Lower leg skin (tissue), 4 donors: ENCODE results near the gene HMGCL. TPM values are rescaled to one million over a fixed set of nuclear protein-coding genes. Genes with fewer than 3 reads are reported as not detected.
"Not testable (repeated sequence)": the region's sequence is repeated elsewhere in the genome, so short reads cannot be mapped to it uniquely, and the experiment has no call there.

ENCODE experiments used
- DNase-seq, 2 donors: peaks; one replicate each; pipeline ENCODE4 v3.0.0-alpha.2; 2019; ENCODE audit warnings: low spot score in 2 of 2
- H3K4me3 ChIP-seq: fragments of 200-600 bp; sonication (generic); 2 replicates; pipeline ENCODE4 v1.5.1; 2017; ENCODE audit warnings: mild to moderate bottlenecking, low read depth; ENCODE audit not compliant: poor library complexity, severe bottlenecking
- POLR2A ChIP-seq, 2 donors: fragments of 450-650 bp; IDR thresholded peaks; one replicate each; pipeline ENCODE4 v1.6.1; 2016 to 2017; ENCODE audit warnings: antibody characterized with exemption in 2 of 2, mild to moderate bottlenecking in 1 of 2, moderate library complexity in 1 of 2
- WGBS, 2 donors: methylation state at CpG; one replicate each; pipeline ENCODE4 v1.1.5; 2018; 5-methylcytosine and 5-hydroxymethylcytosine counted together
- intact Hi-C: fragments of 100-400 bp; cut with DNase I; formaldehyde crosslinking; loops from one replicate; pipeline ENCODE4 v1.15.0; 2023; ENCODE audit warnings: low total_unique reads
- total RNA-seq, 4 donors: library from RNA; depleted of rRNA; stranded (reverse); fragments of >200 nt; gene quantifications; one replicate each; pipeline ENCODE4 v1.1.0, GENCODE V29; 2016
- TF ChIP-seq, protein P1 (sequence below), 3 donors: fragments of 450-650 bp; IDR thresholded peaks; one replicate each; pipeline ENCODE4 v1.5.1; 2016; ENCODE audit warnings: antibody characterized with exemption in 3 of 3, mild to moderate bottlenecking in 3 of 3, moderate library complexity in 2 of 3

The HMGCL gene
- total RNA-seq, 4 donors from 2014 or later, result 30.9 to 44.9 (median 36.0) TPM

DNA sequence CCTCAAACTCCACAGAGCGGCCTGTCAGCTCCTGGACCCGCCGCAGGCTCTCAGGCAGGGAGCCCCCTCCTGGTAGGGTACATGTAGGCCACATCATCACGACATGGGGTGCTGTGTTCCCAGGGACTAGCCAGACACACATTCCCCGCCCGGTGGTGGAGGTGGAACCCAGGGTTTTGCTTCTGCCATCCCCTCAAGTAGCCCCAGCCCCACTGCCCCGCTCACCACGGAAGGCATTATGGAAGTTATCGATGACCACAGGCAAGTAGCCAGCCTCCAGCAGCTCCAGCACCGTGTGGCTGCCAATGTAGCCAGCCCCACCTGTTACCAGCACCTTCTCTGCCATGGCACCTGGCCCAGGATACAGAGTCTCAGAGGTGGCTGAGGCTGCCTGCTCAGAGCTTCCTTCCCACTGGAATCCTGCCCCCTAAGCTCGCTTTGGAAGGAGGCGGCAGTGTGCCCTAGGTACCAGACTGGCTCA lies 26.5 kb downstream of the HMGCL start:
- intact Hi-C loops, result no loop called here
- 80 to 83% methylated on average over 12 of the region's 12 CpGs for WGBS, 2 donors
- TF ChIP-seq, protein P1, sequence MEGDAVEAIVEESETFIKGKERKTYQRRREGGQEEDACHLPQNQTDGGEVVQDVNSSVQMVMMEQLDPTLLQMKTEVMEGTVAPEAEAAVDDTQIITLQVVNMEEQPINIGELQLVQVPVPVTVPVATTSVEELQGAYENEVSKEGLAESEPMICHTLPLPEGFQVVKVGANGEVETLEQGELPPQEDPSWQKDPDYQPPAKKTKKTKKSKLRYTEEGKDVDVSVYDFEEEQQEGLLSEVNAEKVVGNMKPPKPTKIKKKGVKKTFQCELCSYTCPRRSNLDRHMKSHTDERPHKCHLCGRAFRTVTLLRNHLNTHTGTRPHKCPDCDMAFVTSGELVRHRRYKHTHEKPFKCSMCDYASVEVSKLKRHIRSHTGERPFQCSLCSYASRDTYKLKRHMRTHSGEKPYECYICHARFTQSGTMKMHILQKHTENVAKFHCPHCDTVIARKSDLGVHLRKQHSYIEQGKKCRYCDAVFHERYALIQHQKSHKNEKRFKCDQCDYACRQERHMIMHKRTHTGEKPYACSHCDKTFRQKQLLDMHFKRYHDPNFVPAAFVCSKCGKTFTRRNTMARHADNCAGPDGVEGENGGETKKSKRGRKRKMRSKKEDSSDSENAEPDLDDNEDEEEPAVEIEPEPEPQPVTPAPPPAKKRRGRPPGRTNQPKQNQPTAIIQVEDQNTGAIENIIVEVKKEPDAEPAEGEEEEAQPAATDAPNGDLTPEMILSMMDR (IDR thresholded peaks at IDR 0.05), result no peak
- no peak for TF ChIP-seq POLR2A (IDR thresholded peaks at IDR 0.05)
- no peak overlapping the region for H3K4me3 ChIP-seq
- no peak for DNase-seq

DNA sequence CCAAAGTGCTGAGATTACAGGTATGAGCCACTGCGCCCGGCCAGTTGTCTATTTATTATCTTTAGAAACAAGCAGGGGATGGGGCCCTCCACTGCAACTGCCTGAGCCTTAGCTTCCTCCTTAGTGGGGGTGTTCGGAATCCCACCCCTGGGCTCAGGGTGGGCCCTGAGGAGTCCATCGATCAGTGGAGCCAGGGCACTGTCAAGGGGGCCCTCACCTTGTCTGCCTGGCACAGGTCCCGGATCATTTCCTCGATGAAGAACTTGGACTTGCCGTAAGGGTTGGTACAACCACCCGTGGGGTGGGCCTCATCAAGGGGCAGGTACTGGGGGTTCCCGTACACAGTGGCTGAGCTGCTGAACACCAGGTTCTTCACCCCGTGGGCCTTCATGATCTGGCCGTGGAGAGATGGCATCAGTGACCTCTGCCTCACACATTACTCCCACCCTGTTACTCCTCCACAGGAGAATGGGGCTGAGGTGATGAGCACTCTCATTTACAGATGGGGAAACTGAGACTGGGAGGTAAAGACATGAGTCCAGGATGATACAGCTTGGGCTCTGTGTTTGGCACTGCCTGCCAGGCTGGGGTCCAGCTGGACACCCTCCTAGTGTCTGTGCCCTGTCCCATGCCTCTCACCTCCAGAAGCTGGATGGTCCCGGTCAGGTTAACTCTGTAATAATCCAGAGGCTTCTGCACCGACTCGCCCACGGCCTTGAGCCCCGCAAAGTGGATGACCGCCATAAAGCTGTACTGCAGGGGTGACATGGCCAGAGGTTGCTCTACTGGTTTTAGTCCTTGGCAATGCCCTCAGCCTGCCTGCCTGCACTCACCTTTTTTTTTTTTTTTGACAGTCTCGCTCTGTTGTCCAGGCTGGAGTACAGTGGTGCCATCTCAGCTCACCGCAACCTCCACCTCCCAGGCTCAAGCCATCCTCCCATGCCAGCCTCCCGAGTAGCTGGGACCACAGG lies 27.5 kb downstream of the HMGCL start:
- H3K4me3 ChIP-seq, result no peak overlapping the region
- WGBS, 2 donors, result 78 to 85% methylated on average over 20 of the region's 20 CpGs

DNA sequence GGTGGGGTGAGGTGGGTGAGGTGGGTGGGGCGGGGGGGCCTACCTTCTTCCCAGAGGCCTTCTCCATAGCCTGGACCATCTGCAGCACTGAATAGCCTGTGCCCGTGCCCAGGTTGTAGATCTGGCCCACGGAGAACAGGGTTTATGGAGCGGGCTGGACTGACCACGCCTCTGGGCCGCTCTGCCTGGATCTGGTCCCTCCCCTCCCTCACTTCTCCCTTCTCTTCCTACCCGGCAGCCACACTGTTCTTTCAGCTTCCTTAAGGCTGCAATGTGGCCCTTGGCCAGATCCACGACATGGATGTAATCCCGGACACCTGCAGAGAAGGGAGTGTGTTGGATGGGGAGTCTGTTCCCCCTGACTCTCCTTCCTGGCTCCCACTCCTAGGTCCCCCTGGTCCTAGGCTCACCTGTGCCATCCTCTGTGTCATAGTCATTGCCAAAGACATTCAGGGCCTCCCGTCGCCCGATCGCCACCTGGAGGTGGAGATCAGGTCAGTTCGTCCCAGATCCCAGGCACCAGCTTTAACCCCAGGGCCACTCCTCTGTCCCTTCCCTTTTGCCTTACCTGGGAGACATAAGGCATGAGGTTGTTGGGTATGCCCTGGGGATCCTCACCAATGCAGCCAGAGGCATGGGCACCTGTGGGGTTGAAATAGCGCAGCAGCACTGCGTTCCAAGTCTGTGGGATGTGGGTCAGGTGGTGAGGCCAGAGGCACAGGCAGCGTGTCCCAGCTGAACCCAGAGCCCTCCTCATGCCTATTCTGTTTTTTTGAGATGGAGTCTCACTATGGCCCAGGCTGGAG lies 28.6 kb downstream of the HMGCL start:
- no peak overlapping the region for H3K4me3 ChIP-seq
- 69 to 71% methylated on average over 16 to 17 of the region's 17 CpGs for WGBS, 2 donors
- TF ChIP-seq POLR2A (IDR thresholded peaks at IDR 0.05), result no peak
- TF ChIP-seq, protein P1 (IDR thresholded peaks at IDR 0.05), result no peak
- intact Hi-C loops, result no loop called here
- DNase-seq, result no peak

More for the DNA sequence above, 27.5 kb downstream of the HMGCL start:
- TF ChIP-seq, protein P1 (IDR thresholded peaks at IDR 0.05), result no peak
- no peak for TF ChIP-seq POLR2A (IDR thresholded peaks at IDR 0.05)
- no peak for DNase-seq
- intact Hi-C loops, result no loop called here

DNA sequence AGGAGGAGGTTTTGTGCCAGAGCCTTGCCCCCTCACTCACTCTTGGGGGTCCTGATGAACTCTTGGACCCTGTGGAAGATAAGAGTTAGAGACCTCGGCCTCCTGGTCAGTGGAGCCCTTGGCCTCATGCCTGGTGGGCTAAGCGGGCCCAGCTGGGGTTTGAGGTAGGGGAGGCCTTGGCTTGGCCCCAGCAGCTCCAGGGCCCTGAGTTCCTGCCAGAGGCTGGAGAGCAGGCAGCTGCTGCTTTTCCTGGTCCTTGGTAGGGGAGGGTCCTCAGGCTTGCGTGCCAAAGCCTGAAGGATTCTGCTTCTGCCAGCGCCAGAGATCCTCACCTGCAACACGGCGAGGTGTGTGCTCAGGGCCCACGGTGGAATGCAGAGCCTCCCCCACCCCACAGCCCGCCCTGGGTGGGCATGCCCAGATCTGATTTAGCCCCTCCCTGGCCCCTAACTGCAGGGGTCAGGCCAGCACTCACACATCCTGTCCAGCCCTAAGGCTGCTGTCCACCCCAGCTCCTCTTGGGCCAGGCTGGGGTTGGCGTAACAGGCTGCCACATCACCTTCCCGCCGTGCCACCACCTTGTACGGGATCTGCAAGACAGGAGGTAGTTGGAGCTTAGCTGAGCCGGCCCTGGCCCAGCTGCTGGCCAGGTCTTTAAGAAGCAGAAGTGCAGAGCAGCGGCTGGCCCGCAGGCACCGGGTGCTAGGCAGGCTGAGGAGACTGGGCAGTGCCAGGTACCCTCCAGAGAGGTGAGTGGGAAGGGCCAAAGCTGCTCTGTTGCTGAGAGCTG lies 29.4 kb downstream of the HMGCL start:
- intact Hi-C loops, result no loop called here
- WGBS, 2 donors, result 72 to 82% methylated on average over 6 to 16 of the region's 16 CpGs
- no peak overlapping the region for H3K4me3 ChIP-seq
- no peak for DNase-seq
- TF ChIP-seq, protein P1 (IDR thresholded peaks at IDR 0.05), result no peak
- TF ChIP-seq POLR2A (IDR thresholded peaks at IDR 0.05), result no peak

DNA sequence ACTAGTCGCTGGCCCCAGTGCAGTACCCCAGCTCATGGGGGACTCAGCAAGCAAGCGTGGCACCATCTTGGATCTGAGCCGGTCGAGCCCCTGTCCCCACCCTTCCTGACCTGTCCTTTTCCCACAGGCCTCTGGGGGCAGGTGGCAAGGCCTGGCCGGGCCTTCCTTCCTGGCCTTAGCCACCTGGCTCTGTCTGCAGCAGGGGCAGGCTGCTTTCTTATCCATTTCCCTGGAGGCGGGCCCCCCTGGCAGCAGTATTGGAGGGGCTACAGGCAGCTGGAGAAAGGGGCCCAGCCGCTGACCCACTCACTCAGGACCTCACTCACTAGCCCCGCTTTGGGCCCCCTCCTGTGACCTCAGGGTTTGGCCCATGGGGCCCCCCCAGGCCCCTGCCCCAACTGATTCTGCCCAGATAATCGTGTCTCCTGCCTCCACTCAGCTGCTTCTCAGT lies 30.5 kb downstream of the HMGCL start:
- H3K4me3 ChIP-seq, intact Hi-C loops, DNase-seq: not testable (repeated sequence)
- 75 to 79% methylated on average over 6 to 9 of the region's 9 CpGs for WGBS, 2 donors
